ENCODE results near the gene PIGM. TPM values are rescaled to one million over a fixed set of nuclear protein-coding genes. Genes with fewer than 3 reads are reported as not detected.

PIGM gene
- total RNA-seq, 1 experiment from 2014 or later: 5.9 TPM

- H3K9me3 ChIP-seq (replicated peaks): peaks cover 10% of the 10 kb centered on the region; the same call in 1 of the 2 replicates
- H3K36me3 ChIP-seq: no peaks in the 10 kb centered on the region
- DNase-seq (ENCODE audit: low read depth in 1 of 2, low spot score in 2 of 2): no peak
- H3K4me3 ChIP-seq: no peak overlapping the region
- H3K27me3 ChIP-seq (replicated peaks): peaks cover 15% of the 10 kb centered on the region
- H3K27ac ChIP-seq: no peak overlapping the region
- no peaks in the 10 kb centered on the region for H3K4me1 ChIP-seq (replicated peaks)
Observed at GRCh38 chr1:159985473-159985872, 46.3 kb downstream of the PIGM start.

- Histone ChIP-seq H3K27ac (no peak overlapping the region), H3K36me3 (no peaks in the 10 kb centered on the region), H3K4me3 (no peak overlapping the region), H3K27me3 (replicated peaks) (peaks cover 15% of the 10 kb centered on the region), H3K9me3 (replicated peaks) (peaks cover 12% of the 10 kb centered on the region; the same call in 1 of the 2 replicates), H3K4me1 (replicated peaks) (no peaks in the 10 kb centered on the region)
- peak in 1 of 2 experiments; percentile 17 for DNase-seq (ENCODE audit: low read depth in 1 of 2, low spot score in 2 of 2)
Observed at GRCh38 chr1:159983681-159984080, 48.1 kb downstream of the PIGM start.

GRCh38 chr1:159982280-159982679 lies 49.5 kb downstream of the PIGM start:
- H3K4me1 ChIP-seq (replicated peaks): no peaks in the 10 kb centered on the region
- H3K27ac ChIP-seq: no peak overlapping the region
- DNase-seq (ENCODE audit: low read depth in 1 of 2, low spot score in 2 of 2): peak in 1 of 2 experiments; percentile 11
- H3K36me3 ChIP-seq: no peaks in the 10 kb centered on the region
- H3K9me3 ChIP-seq (replicated peaks): peaks cover 12% of the 10 kb centered on the region; the same call in 1 of the 2 replicates
- peaks cover 16% of the 10 kb centered on the region for H3K27me3 ChIP-seq (replicated peaks)
- H3K4me3 ChIP-seq: no peak overlapping the region

- no peaks in the 10 kb centered on the region for H3K4me1 ChIP-seq (replicated peaks)
- H3K9me3 ChIP-seq (replicated peaks): peaks cover 12% of the 10 kb centered on the region; the same call in 1 of the 2 replicates
- no peak overlapping the region for H3K27ac ChIP-seq
- H3K27me3 ChIP-seq (replicated peaks): peaks cover 20% of the 10 kb centered on the region
- H3K4me3 ChIP-seq: no peak overlapping the region
- no peaks in the 10 kb centered on the region for H3K36me3 ChIP-seq
- peak in 1 of 2 experiments; percentile 30 for DNase-seq (ENCODE audit: low read depth in 1 of 2, low spot score in 2 of 2)
Observed at GRCh38 chr1:159981351-159982055, 50.3 kb downstream of the PIGM start.

- DNase-seq (ENCODE audit: low read depth in 1 of 2, low spot score in 2 of 2): peak in 1 of 2 experiments; percentile 12
- Histone ChIP-seq H3K4me1 (replicated peaks) (no peaks in the 10 kb centered on the region), H3K27ac (no peak overlapping the region), H3K36me3 (no peaks in the 10 kb centered on the region), H3K9me3 (replicated peaks) (peaks cover 12% of the 10 kb centered on the region; the same call in 1 of the 2 replicates), H3K4me3 (no peak overlapping the region), H3K27me3 (replicated peaks) (peaks cover 22% of the 10 kb centered on the region)
Observed at GRCh38 chr1:159980786-159981185, 51.0 kb downstream of the PIGM start.

- Histone ChIP-seq H3K27me3 (replicated peaks) (peaks cover 27% of the 10 kb centered on the region), H3K27ac (no peak overlapping the region), H3K9me3 (replicated peaks) (peaks cover 12% of the 10 kb centered on the region; the same call in 1 of the 2 replicates), H3K4me3 (no peak overlapping the region), H3K36me3 (no peaks in the 10 kb centered on the region), H3K4me1 (replicated peaks) (no peaks in the 10 kb centered on the region)
- DNase-seq (ENCODE audit: low read depth in 1 of 2, low spot score in 2 of 2): peak in 1 of 2 experiments; percentile 38
Observed at GRCh38 chr1:159980076-159980475, 51.7 kb downstream of the PIGM start.

GRCh38 chr1:159979257-159979656 lies 52.5 kb downstream of the PIGM start:
- Histone ChIP-seq H3K36me3 (no peaks in the 10 kb centered on the region), H3K4me1 (replicated peaks) (no peaks in the 10 kb centered on the region), H3K9me3 (replicated peaks) (peaks cover 12% of the 10 kb centered on the region; the same call in 1 of the 2 replicates), H3K27ac (no peak overlapping the region), H3K27me3 (replicated peaks) (peaks cover 25% of the 10 kb centered on the region), H3K4me3 (no peak overlapping the region)
- DNase-seq (ENCODE audit: low read depth in 1 of 2, low spot score in 2 of 2): no peak

GRCh38 chr1:159978107-159978398 lies 53.7 kb downstream of the PIGM start:
- Histone ChIP-seq H3K27ac (no peak overlapping the region), H3K36me3 (no peaks in the 10 kb centered on the region), H3K9me3 (replicated peaks) (0 out of 2 replicates have a peak, but pooled peaks cover 4% of the 10 kb centered on the region), H3K27me3 (replicated peaks) (peaks cover 19% of the 10 kb centered on the region), H3K4me3 (no peak overlapping the region), H3K4me1 (replicated peaks) (no peaks in the 10 kb centered on the region)
- DNase-seq (ENCODE audit: low read depth in 1 of 2, low spot score in 2 of 2): no peak

GRCh38 chr1:159977364-159978106 lies 54.3 kb downstream of the PIGM start:
- Histone ChIP-seq H3K27ac (no peak overlapping the region), H3K27me3 (replicated peaks) (peaks cover 19% of the 10 kb centered on the region), H3K36me3 (no peaks in the 10 kb centered on the region), H3K4me3 (no peak overlapping the region), H3K4me1 (replicated peaks) (no peaks in the 10 kb centered on the region), H3K9me3 (replicated peaks) (0 out of 2 replicates have a peak, but pooled peaks cover 4% of the 10 kb centered on the region)
- peak in 1 of 2 experiments; percentile 27 for DNase-seq (ENCODE audit: low read depth in 1 of 2, low spot score in 2 of 2)

Other genes starting within 250 kb of the PIGM start
- not detected in 2 replicates for gene FCRL6, start 229.6 kb downstream of the PIGM start, total RNA-seq (2014; rRNA removed; shearing (Covaris generic))
- not detected in 2 replicates for gene SLAMF8, start 205.1 kb downstream of the PIGM start, total RNA-seq (2014; rRNA removed; shearing (Covaris generic))
- not detected in 2 replicates for gene VSIG8, start 169.3 kb downstream of the PIGM start, total RNA-seq (2014; rRNA removed; shearing (Covaris generic))
- gene CFAP45, start 131.8 kb downstream of the PIGM start, total RNA-seq (2014; rRNA removed; shearing (Covaris generic)): 0.61 TPM in 1 of 2 replicates, not detected in the other
- gene TAGLN2, start 106.5 kb downstream of the PIGM start, total RNA-seq (2014; rRNA removed; shearing (Covaris generic)): 601 and 809 TPM in 2 replicates
- gene IGSF9, start 86.4 kb downstream of the PIGM start, total RNA-seq (2014; rRNA removed; shearing (Covaris generic)): 0.16 TPM in 1 of 2 replicates, not detected in the other
- not detected in 2 replicates for gene SLAMF9, start 77.8 kb downstream of the PIGM start, total RNA-seq (2014; rRNA removed; shearing (Covaris generic))
- not detected in 2 replicates for gene KCNJ10, start 38.2 kb upstream of the PIGM start, total RNA-seq (2014; rRNA removed; shearing (Covaris generic))
- gene KCNJ9, start 49.5 kb upstream of the PIGM start, total RNA-seq (2014; rRNA removed; shearing (Covaris generic)): not detected in 2 replicates
- 30.6 and 41.7 TPM in 2 replicates for gene IGSF8, start 66.6 kb upstream of the PIGM start, total RNA-seq (2014; rRNA removed; shearing (Covaris generic))
- gene ATP1A2, start 83.8 kb upstream of the PIGM start, total RNA-seq (2014; rRNA removed; shearing (Covaris generic)): 1.2 TPM in 1 of 2 replicates, not detected in the other
- not detected in 2 replicates for gene ATP1A4, start 119.6 kb upstream of the PIGM start, total RNA-seq (2014; rRNA removed; shearing (Covaris generic))
- not detected in 2 replicates for gene CASQ1, start 158.6 kb upstream of the PIGM start, total RNA-seq (2014; rRNA removed; shearing (Covaris generic))
- 170 and 321 TPM in 2 replicates for gene PEA15, start 173.4 kb upstream of the PIGM start, total RNA-seq (2014; rRNA removed; shearing (Covaris generic))
- gene DCAF8, start 230.6 kb upstream of the PIGM start, total RNA-seq (2014; rRNA removed; shearing (Covaris generic)): 37.5 and 45.8 TPM in 2 replicates